HEK293 (cell line): ENCODE measurements around the gene PCP2.
A peak's percentile ranks its signal among the peaks of the same experiment; 100 is the strongest.

Experiments used
- CTCF ChIA-PET: fragments of 350-600 bp; formaldehyde crosslinking; extraction: SDS; loops from one replicate; lab custom pipeline; 2021; ENCODE audit warnings: antibody characterized with exemption; lab: Yijun Ruan, JAX
- POLR2A ChIA-PET: fragments of 300-600 bp; formaldehyde crosslinking; extraction: SDS; loops from one replicate; lab custom pipeline; 2020; ENCODE audit warnings: antibody characterized with exemption, inconsistent platforms; lab: Yijun Ruan, JAX
- H3K27ac ChIP-seq: fragments of 200-500 bp; sonication (Bioruptor generic); 2 replicates; pipeline ENCODE4 v1.5.1; 2014; ENCODE audit warnings: low read depth, low read length, control low read depth, inconsistent platforms; ENCODE audit errors: extremely low read depth
- H3K36me3 ChIP-seq, 2 experiments: fragments of 200-500 bp in 1 of 2; sonication (Bioruptor generic) in 1 of 2; 1 replicate in 1 of 2; 2 replicates in 1 of 2; pipeline ENCODE4 v1.5.1; 2014 to 2017; ENCODE audit warnings: inconsistent platforms in 2 of 2, low read length in 2 of 2; ENCODE audit not compliant: control insufficient read depth in 2 of 2, insufficient read depth in 1 of 2
- H3K4me1 ChIP-seq: fragments of 200-500 bp; sonication (Bioruptor generic); 2 replicates; pipeline ENCODE4 v1.5.1; 2014; ENCODE audit warnings: mild to moderate bottlenecking, low read length, inconsistent platforms; ENCODE audit not compliant: control insufficient read depth, insufficient read depth
- H3K4me3 ChIP-seq: 2 replicates; pipeline ENCODE4 v1.5.1; 2011; ENCODE audit warnings: low read depth, mild to moderate bottlenecking, control low read depth, low read length, moderate library complexity
- H3K9me3 ChIP-seq: fragments of 200-500 bp; sonication (Bioruptor generic); 2 replicates; pipeline ENCODE4 v1.5.1; 2014; ENCODE audit warnings: low read depth, low read length, inconsistent platforms; ENCODE audit not compliant: control insufficient read depth, insufficient read depth
- ATF2 ChIP-seq: fragments of 450-650 bp; formaldehyde crosslinking; IDR thresholded peaks from 2 replicates; pipeline ENCODE4 v1.5.1; 2016; ENCODE audit warnings: missing biosample characterization, missing genetic modification characterization, low read depth
- BCL6B ChIP-seq: fragments of 450-650 bp; formaldehyde crosslinking; IDR thresholded peaks from 2 replicates; pipeline ENCODE4 v1.5.1; 2017; ENCODE audit warnings: missing biosample characterization, missing genetic modification characterization
- ELK4 ChIP-seq: IDR thresholded peaks from 2 replicates; pipeline ENCODE4 v1.6.1; 2011; ENCODE audit warnings: mild to moderate bottlenecking, low read depth, low read length, borderline replicate concordance
- KLF1 ChIP-seq: fragments of 450-650 bp; formaldehyde crosslinking; IDR thresholded peaks from 2 replicates; pipeline ENCODE4 v1.5.1; 2016; ENCODE audit warnings: missing biosample characterization, missing genetic modification characterization
- KLF10 ChIP-seq: fragments of 450-650 bp; IDR thresholded peaks from 2 replicates; pipeline ENCODE4 v1.5.1; 2018; ENCODE audit warnings: missing biosample characterization, mild to moderate bottlenecking, missing genetic modification characterization
- KLF8 ChIP-seq: fragments of 450-650 bp; formaldehyde crosslinking; IDR thresholded peaks from 2 replicates; pipeline ENCODE4 v1.5.1; 2016; ENCODE audit warnings: missing biosample characterization, missing genetic modification characterization
- PRDM10 ChIP-seq: fragments of 450-650 bp; formaldehyde crosslinking; IDR thresholded peaks from 2 replicates; pipeline ENCODE4 v1.5.1; 2016; ENCODE audit warnings: missing biosample characterization, missing genetic modification characterization
- ZBTB11 ChIP-seq: fragments of 450-650 bp; formaldehyde crosslinking; conservative IDR thresholded peaks from 2 replicates; pipeline ENCODE4 v1.5.1; 2016; ENCODE audit warnings: low read depth, missing biosample characterization, missing genetic modification characterization
- ZBTB17 ChIP-seq: fragments of 450-650 bp; formaldehyde crosslinking; IDR thresholded peaks from 2 replicates; pipeline ENCODE4 v1.5.1; 2016; ENCODE audit warnings: missing biosample characterization, missing genetic modification characterization
- ZBTB44 ChIP-seq: fragments of 450-650 bp; IDR thresholded peaks from 2 replicates; pipeline ENCODE4 v1.5.1; 2018; ENCODE audit warnings: missing biosample characterization, mild to moderate bottlenecking, missing genetic modification characterization
- ZNF138 ChIP-seq: fragments of 450-650 bp; formaldehyde crosslinking; IDR thresholded peaks from 2 replicates; pipeline ENCODE4 v1.5.1; 2016; ENCODE audit warnings: missing biosample characterization, missing genetic modification characterization, borderline replicate concordance
- ZNF23 ChIP-seq: fragments of 450-650 bp; formaldehyde crosslinking; IDR thresholded peaks from 2 replicates; pipeline ENCODE4 v1.5.1; 2016; ENCODE audit warnings: missing biosample characterization, missing genetic modification characterization, borderline replicate concordance
- ZNF350 ChIP-seq: fragments of 450-650 bp; formaldehyde crosslinking; IDR thresholded peaks from 2 replicates; pipeline ENCODE4 v1.5.0; 2017; ENCODE audit warnings: missing biosample characterization, mild to moderate bottlenecking, missing genetic modification characterization
- ZNF510 ChIP-seq: fragments of 450-650 bp; formaldehyde crosslinking; IDR thresholded peaks from 2 replicates; pipeline ENCODE4 v1.5.1; 2018; ENCODE audit warnings: mild to moderate bottlenecking, missing genetic modification characterization, missing biosample characterization; ENCODE audit not compliant: insufficient replicate concordance
- ZNF585B ChIP-seq: fragments of 450-650 bp; formaldehyde crosslinking; IDR thresholded peaks from 2 replicates; pipeline ENCODE4 v1.5.1; 2016; ENCODE audit warnings: missing biosample characterization, missing genetic modification characterization

The PCP2 gene

GRCh38 chr19:7618348-7618747 is 15.2 kb downstream of the PCP2 start (continued):
- TF ChIP-seq KLF10: 0 out of 2 replicates have a peak, but pooled peaks have one; percentile 21
- TF ChIP-seq ZBTB44: peak; percentile 23; the same call in 1 of the 2 replicates
- TF ChIP-seq PRDM10 (tag by site-specific recombination): 0 out of 2 replicates have a peak, but pooled peaks have one; percentile 13
- TF ChIP-seq ATF2 (tag by site-specific recombination): no peak
- TF ChIP-seq BCL6B (tag by site-specific recombination): 0 out of 2 replicates have a peak, but pooled peaks have one; percentile 20
- TF ChIP-seq ZNF350: peak; percentile 32; the same call in 1 of the 2 replicates
- TF ChIP-seq ZBTB17: peak; percentile 74
- no peak for TF ChIP-seq ZNF585B
- TF ChIP-seq ZNF138: no peak

GRCh38 chr19:7617735-7618134 is 15.8 kb downstream of the PCP2 start:
- H3K27ac ChIP-seq: no peak overlapping the region
- CTCF ChIA-PET: interaction anchor here (1.9 kb wide), 1 partner anchor 49 kb away, joined by 10 read pairs; no protein-coding TSS in a partner anchor
- POLR2A ChIA-PET: interaction anchor here (0.5 to 0.8 kb wide), 3 partner anchors 12 to 375 kb away, joined by 3 to 4 read pairs (median 3); partner anchors contain the start of gene PET100
- H3K36me3 ChIP-seq: peaks cover 0 to 70% of the 10 kb centered on the region in 2 experiments; a peak in 2 of 3 replicates
- TF ChIP-seq KLF1 (tag by site-specific recombination) (peak; percentile 99), ELK4 (no peak), KLF8 (tag by site-specific recombination) (peak; percentile 96), ZNF23 (tag by site-specific recombination) (no peak), ZBTB11 (no peak), ZNF510 (tag by site-specific recombination) (no peak)
- TF ChIP-seq, all 188 proteins: peak for 2
- Histone ChIP-seq H3K4me1 (no peaks in the 10 kb centered on the region; the same call in 1 of the 2 replicates), H3K4me3 (no peak overlapping the region), H3K9me3 (no peaks in the 10 kb centered on the region)
